Gastrocnemius medialis (tissue), 4 donors: ENCODE data around the gene HLA-F.

ENCODE experiments used
- CTCF ChIP-seq, 5 experiments: fragments of 450-650 bp in 3 of 5; fragments of 200-600 bp in 2 of 5; sonication (generic) in 2 of 5; IDR thresholded peaks in 4 of 5; conservative IDR thresholded peaks in 1 of 5; 1 replicate in 4 of 5; 2 replicates in 1 of 5; pipeline ENCODE4 v1.5.1; 2016 to 2019; ENCODE audit warnings: antibody characterized with exemption in 5 of 5, mild to moderate bottlenecking in 3 of 5, moderate library complexity in 3 of 5
- POLR2A ChIP-seq, 2 donors: fragments of 450-650 bp; IDR thresholded peaks; one replicate each; pipeline ENCODE4 v1.6.1; 2017; ENCODE audit warnings: antibody characterized with exemption in 2 of 2, mild to moderate bottlenecking in 2 of 2, moderate library complexity in 2 of 2

GRCh38 chr6:29726001-29726400, 2.8 kb downstream of the HLA-F start:
- TF ChIP-seq CTCF (IDR thresholded peaks at IDR 0.05 in 4 of 5, conservative IDR thresholded peaks at IDR 0.05 in 1 of 5): no peak
- TF ChIP-seq POLR2A (IDR thresholded peaks at IDR 0.05): no peak
